HS-27A (cell line): Measurements from ENCODE around the gene CDCA3.

Experiments used
- DNase-seq: peaks from one replicate; pipeline ENCODE4 v3.0.0-alpha.2; 2012; ENCODE audit warnings: low read depth, missing footprints

The CDCA3 gene

GRCh38 chr12:6852651-6853354 is 1.7 kb upstream of the CDCA3 start:
- DNase-seq, result no peak

- peak; percentile 99 for DNase-seq
Observed at GRCh38 chr12:6851921-6852650, 1.0 kb upstream of the CDCA3 start, which contains the start of gene USP5. USP5 (plus strand) TSS chr12:6852150; CDS start chr12:6852180, 30 bp downstream.

GRCh38 chr12:6850796-6851152 is 312 bp downstream of the CDCA3 start:
- no peak for DNase-seq

DNA sequence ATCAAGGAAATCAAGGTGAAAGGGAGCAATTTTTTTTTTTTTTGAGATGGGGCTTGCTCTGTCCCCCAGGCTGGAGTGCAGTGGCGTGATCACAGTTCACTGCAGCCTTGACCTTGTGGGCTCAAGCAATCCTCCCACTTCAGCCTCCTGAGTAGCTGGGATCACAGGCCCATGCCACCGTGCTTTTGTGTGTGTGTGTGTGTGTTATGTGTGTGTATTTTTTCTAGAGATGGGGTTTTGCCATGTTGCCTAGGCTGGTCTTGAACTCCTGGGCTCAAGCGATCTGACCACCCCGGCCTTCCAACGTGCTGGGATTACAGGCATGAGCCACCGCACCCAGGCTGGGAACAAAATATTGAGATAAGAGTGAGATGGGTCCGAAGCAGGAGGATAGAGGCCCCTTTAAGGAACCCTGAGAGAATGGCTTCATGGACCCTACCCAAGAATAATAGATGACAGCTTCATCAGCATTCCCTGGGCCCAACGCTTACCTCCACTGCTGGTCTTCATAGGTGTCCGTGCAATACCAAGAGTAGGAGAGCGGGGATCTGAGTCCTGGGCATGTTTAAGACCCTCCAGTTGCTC is 1.0 kb downstream of the CDCA3 start:
- DNase-seq, result no peak

DNA sequence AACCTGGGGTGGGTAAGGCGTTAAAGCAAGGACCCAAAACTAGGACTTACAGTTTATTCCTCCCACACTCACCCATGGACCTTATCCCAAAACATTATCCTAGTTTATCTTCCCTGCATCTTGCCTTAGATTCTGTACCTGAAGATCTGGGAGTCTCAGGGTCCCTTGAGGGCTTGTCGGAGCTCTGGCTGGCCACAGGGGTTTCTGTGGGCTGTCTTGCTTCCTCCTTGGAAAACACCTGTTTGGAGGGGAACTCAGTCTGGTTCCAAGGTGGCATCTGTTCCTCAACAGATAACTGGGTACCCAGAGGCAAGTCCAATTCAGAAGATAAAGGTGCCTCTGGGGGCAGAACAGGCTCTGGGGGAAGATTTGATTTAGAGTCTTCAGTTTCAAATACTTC is 1.7 kb downstream of the CDCA3 start:
- DNase-seq, result no peak

- no peak for DNase-seq
Observed at GRCh38 chr12:6847676-6848075, 3.4 kb downstream of the CDCA3 start.

DNA sequence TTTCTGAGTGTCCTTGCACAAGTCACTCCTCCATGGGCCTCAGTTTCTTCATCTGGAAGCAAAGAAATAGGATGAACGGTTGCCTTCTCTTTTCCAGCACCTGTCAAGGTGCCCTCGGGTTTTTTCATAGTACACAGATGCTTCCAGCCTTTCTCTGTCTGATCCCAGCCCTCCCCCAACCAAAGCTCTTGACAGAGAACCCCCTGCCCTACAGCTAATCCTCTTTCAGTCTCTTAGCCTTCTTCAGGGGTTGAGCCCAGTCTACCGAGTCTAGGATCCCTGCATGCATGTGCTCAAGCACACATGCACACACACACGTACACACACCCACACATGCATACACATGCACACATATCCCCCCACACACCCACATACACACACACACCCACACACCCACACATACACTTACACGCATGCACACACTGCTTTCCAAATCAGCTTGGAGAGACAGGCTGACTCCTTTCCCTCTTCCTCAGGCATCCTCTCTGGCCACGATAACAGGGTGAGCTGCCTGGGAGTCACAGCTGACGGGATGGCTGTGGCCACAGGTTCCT is 4.7 kb downstream of the CDCA3 start:
- no peak for DNase-seq

DNA sequence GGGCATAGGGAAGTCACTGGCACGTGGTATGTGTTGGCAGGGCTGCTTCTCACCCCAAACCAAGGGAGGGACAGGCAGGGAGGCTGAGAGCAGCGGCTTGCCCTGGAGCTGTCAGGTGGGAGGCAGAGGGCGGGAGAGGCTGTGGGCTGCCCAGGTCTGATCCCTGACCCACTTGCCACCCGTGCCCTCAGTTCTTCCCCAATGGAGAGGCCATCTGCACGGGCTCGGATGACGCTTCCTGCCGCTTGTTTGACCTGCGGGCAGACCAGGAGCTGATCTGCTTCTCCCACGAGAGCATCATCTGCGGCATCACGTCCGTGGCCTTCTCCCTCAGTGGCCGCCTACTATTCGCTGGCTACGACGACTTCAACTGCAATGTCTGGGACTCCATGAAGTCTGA is 5.7 kb downstream of the CDCA3 start:
- DNase-seq, result no peak

GRCh38 chr12:6843118-6843902 is 7.8 kb downstream of the CDCA3 start:
- DNase-seq, result no peak

GRCh38 chr12:6842075-6842474 is 9.0 kb downstream of the CDCA3 start:
- DNase-seq, result no peak

GRCh38 chr12:6840761-6841515 is 10.1 kb downstream of the CDCA3 start, which contains the start of gene GNB3:
GNB3 (plus strand) TSS chr12:6840925; CDS start chr12:6841288, 363 bp downstream.
- DNase-seq, result no peak

GRCh38 chr12:6840330-6840729 is 10.8 kb downstream of the CDCA3 start:
- no peak for DNase-seq

- DNase-seq, result no peak
Observed at GRCh38 chr12:6839482-6840201, 11.4 kb downstream of the CDCA3 start.

GRCh38 chr12:6838854-6839253 is 12.2 kb downstream of the CDCA3 start:
- DNase-seq, result no peak

DNA sequence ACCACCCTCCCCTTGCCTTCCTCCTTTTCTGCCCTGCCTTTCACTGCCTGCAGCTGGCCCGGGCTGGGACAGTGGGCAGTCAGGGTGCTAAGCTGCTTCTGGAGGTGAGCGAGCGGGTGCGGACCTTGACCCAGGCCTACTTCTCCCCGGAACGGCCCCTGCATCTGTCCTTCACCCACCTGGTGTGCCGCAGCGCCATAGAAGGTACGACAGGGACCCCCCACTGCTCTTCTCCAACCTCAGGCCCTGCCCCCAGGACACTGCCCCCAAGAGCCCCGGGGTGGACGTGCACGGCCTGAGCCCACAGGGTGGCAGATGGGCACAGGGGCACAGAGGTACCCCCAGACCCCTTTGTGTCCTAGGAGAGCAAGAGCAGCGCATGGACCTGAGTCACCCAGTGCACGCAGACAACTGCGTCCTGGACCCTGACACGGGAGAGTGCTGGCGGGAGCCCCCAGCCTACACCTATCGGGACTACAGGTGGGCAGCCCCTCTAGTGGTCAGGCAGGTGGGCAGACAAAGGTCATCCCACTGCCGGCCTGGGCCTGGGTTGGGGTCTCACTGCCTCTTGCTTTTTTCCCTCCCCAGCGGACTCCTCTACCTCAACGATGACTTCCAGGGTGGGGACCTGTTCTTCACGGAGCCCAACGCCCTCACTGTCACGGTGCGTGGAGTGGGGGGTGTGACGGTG is 13.6 kb downstream of the CDCA3 start:
- no peak for DNase-seq

DNA sequence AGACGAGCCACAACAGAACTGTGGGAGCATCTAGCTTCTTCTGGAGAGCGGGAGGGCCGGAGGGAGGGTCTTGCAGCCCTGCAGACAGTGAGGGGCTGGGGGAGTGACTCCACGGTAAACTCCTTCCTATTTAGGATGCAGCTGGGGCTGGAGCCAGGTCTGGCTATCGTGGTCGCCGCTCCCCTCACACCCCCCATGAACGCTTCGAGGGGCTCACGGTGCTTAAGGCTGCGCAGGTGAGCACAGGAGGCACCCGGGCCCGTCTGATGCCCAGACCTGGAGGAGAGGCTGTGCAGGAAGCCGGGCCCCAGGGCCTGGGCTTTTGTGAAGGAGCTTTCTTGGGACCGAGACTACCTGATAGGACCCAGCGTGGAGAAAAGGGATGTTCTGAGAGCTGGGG is 14.2 kb downstream of the CDCA3 start:
- DNase-seq, result no peak

DNA sequence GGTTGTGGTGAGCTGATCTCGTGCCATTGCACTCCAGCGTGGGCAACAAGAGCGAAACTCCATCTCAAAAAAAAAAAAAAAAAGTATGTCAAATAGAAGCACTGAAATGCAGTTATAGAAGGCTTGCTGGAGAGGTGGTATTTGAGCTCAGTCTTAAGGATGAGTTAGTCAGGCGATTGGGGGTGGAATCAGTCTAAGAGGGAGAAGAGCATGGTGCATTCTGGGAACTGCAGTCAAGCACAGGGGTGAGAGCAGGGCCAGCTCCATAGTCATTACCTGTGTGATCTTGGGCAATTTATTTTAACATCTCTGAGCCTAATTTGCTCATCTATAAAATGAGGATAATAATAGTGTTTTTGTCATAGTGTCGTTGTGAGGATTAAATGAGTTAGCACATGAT is 16.2 kb downstream of the CDCA3 start:
- DNase-seq, result no peak

- DNase-seq, result no peak
Observed at GRCh38 chr12:6834254-6834653, 16.8 kb downstream of the CDCA3 start.

- DNase-seq, result no peak
Observed at GRCh38 chr12:6833189-6833890, 17.7 kb downstream of the CDCA3 start.
